WTC11 (cell line): ENCODE data around the gene TSPAN18. TPM values are rescaled to one million over a fixed set of nuclear protein-coding genes. Genes with fewer than 3 reads are reported as not detected.

Source experiments
- ATAC-seq: fragments of 200-7000 bp; cut with Tn5 transposase; 2 replicates; pipeline ENCODE4 v1.10.0; 2021; ENCODE audit warnings: mild to moderate bottlenecking, moderate library complexity
- CTCF ChIA-PET: fragments of 300-600 bp; sonication (Branson Sonifier 250); formaldehyde crosslinking; loops from one replicate; lab custom pipeline; 2021; ENCODE audit warnings: antibody characterized with exemption; lab: Charles Lee
- POLR2A ChIA-PET: fragments of 350-600 bp; sonication (Branson Sonifier 250); formaldehyde crosslinking; loops from one replicate; lab custom pipeline; 2021; ENCODE audit warnings: antibody characterized with exemption; lab: Charles Lee
- DNase-seq: peaks from one replicate; pipeline ENCODE4 v3.0.0; 2021; ENCODE audit warnings: low spot score
- H3K27ac Mint-ChIP-seq: 2 replicates; pipeline ENCODE4 v1.8.0; 2021; ENCODE audit warnings: mixed read lengths
- H3K27me3 Mint-ChIP-seq: 2 replicates; pipeline ENCODE4 v1.8.0; 2021; ENCODE audit warnings: low read depth, mild to moderate bottlenecking, moderate library complexity, mixed read lengths
- H3K36me3 Mint-ChIP-seq: 2 replicates; pipeline ENCODE4 v1.8.0; 2021; ENCODE audit warnings: mixed read lengths
- H3K4me1 Mint-ChIP-seq: 2 replicates; pipeline ENCODE4 v1.8.0; 2022; ENCODE audit warnings: mixed read lengths
- H3K4me3 Mint-ChIP-seq: 2 replicates; pipeline ENCODE4 v1.8.0; 2021; ENCODE audit warnings: mild to moderate bottlenecking, moderate library complexity, mixed read lengths
- H3K9me3 Mint-ChIP-seq: 2 replicates; pipeline ENCODE4 v1.8.0; 2021; ENCODE audit warnings: mixed read lengths
- MXD4 ChIP-seq: fragments of 250-450 bp; sonication (Bioruptor Pico); IDR thresholded peaks from 2 replicates; pipeline ENCODE4 v1.8.0; 2021; ENCODE audit warnings: mild to moderate bottlenecking, moderate library complexity, borderline replicate concordance
- NR2C2 ChIP-seq: sonication (generic); formaldehyde crosslinking; IDR thresholded peaks from 2 replicates; pipeline ENCODE4 v1.8.0; 2022; ENCODE audit warnings: mild to moderate bottlenecking, missing genetic modification reagents
- ZBTB21 ChIP-seq: sonication (generic); formaldehyde crosslinking; IDR thresholded peaks from 2 replicates; pipeline ENCODE4 v1.8.1; 2023; ENCODE audit warnings: mild to moderate bottlenecking, missing genetic modification reagents, borderline replicate concordance
- ZNF138 ChIP-seq: sonication (generic); formaldehyde crosslinking; conservative IDR thresholded peaks from 2 replicates; pipeline ENCODE4 v1.8.1; 2022; ENCODE audit warnings: mild to moderate bottlenecking, moderate library complexity, missing genetic modification reagents
- ZNF317 ChIP-seq: sonication (generic); formaldehyde crosslinking; IDR thresholded peaks from 2 replicates; pipeline ENCODE4 v1.8.1; 2023; ENCODE audit warnings: low read depth, mild to moderate bottlenecking, moderate library complexity, missing genetic modification reagents, borderline replicate concordance
- total RNA-seq: library from RNA; stranded (reverse); gene quantifications from 3 replicates; pipeline ENCODE4 v1.2.3, GENCODE V29; 2021
- TF ChIP-seq, protein P1 (sequence below): sonication (generic); formaldehyde crosslinking; IDR thresholded peaks from 2 replicates; pipeline ENCODE4 v1.8.1; 2022; ENCODE audit warnings: mild to moderate bottlenecking, moderate library complexity, missing genetic modification reagents
- TF ChIP-seq, protein P2 (sequence below): sonication (generic); formaldehyde crosslinking; IDR thresholded peaks from 2 replicates; pipeline ENCODE4 v1.8.0; 2022; ENCODE audit warnings: mild to moderate bottlenecking, missing genetic modification reagents
- TF ChIP-seq, protein P3 (sequence below): sonication (generic); formaldehyde crosslinking; conservative IDR thresholded peaks from 2 replicates; pipeline ENCODE4 v1.8.1; 2023; ENCODE audit warnings: mild to moderate bottlenecking, low read depth, missing genetic modification reagents, moderate library complexity
- TF ChIP-seq, protein P4 (sequence below): sonication (generic); formaldehyde crosslinking; IDR thresholded peaks from 2 replicates; pipeline ENCODE4 v1.8.1; 2023; ENCODE audit warnings: mild to moderate bottlenecking, missing genetic modification reagents
- TF ChIP-seq, protein P5 (sequence below): fragments of 250-450 bp; sonication (Bioruptor Pico); IDR thresholded peaks from 2 replicates; pipeline ENCODE4 v1.9.0; 2021; ENCODE audit warnings: moderate library complexity, mild to moderate bottlenecking, inconsistent platforms, borderline replicate concordance
- TF ChIP-seq, protein P6 (sequence below): sonication (generic); formaldehyde crosslinking; IDR thresholded peaks from 2 replicates; pipeline ENCODE4 v1.8.1; 2022; ENCODE audit warnings: low read depth, missing genetic modification reagents, borderline replicate concordance
- TF ChIP-seq, protein P7 (sequence below): sonication (generic); formaldehyde crosslinking; IDR thresholded peaks from 2 replicates; pipeline ENCODE4 v1.8.1; 2023; ENCODE audit warnings: mild to moderate bottlenecking, missing genetic modification reagents
- TF ChIP-seq, protein P8 (sequence below): fragments of 250-450 bp; sonication (Bioruptor Pico); conservative IDR thresholded peaks from 2 replicates; pipeline ENCODE4 v1.9.0; 2021; ENCODE audit warnings: mild to moderate bottlenecking
- TF ChIP-seq, protein P9 (sequence below): sonication (generic); formaldehyde crosslinking; IDR thresholded peaks from 2 replicates; pipeline ENCODE4 v1.8.0; 2023; ENCODE audit warnings: missing genetic modification reagents, mild to moderate bottlenecking, borderline replicate concordance
- TF ChIP-seq, protein P10 (sequence below): sonication (generic); formaldehyde crosslinking; IDR thresholded peaks from 2 replicates; pipeline ENCODE4 v1.8.1; 2023; ENCODE audit warnings: mild to moderate bottlenecking, missing genetic modification reagents, moderate library complexity

Gene TSPAN18
- total RNA-seq, 1 experiment from 2014 or later, result 44.7 TPM

DNA sequence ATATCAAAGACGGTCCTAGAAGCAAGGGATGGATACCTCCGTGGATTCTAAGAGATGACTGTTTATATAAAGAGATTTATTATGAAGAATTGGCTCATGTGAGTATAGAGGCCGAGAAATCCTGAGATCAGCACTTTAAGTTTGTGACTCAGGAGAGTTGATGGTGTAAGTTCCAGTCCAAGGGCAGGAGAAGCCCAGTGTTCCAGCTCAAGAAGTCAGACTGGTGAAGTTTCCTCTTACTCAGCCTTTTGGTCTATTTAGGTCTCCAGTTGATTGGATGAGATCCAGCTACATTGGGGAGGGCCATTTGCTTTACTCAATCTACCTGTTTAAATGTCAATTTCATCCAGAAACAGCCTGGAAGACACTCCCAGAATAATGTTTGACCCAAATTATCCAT, 45.1 kb downstream of the TSPAN18 start:
- ChIA-PET CTCF (interaction anchor here (0.5 to 1.3 kb wide), 3 partner anchors 9 to 38 kb away, joined by 3 to 5 read pairs (median 5); no protein-coding TSS in a partner anchor), POLR2A (no interaction called here)
- DNase-seq (no peak), ATAC-seq (no peak)
- Mint-ChIP-seq H3K27ac (no peak overlapping the region), H3K4me1 (peaks cover 52% of the 10 kb centered on the region), H3K4me3 (no peak overlapping the region), H3K36me3 (peaks cover 21% of the 10 kb centered on the region), H3K9me3 (peaks cover 16% of the 10 kb centered on the region), H3K27me3 (no peaks in the 10 kb centered on the region; the same call in 1 of the 2 replicates)
- TF ChIP-seq, protein P1, sequence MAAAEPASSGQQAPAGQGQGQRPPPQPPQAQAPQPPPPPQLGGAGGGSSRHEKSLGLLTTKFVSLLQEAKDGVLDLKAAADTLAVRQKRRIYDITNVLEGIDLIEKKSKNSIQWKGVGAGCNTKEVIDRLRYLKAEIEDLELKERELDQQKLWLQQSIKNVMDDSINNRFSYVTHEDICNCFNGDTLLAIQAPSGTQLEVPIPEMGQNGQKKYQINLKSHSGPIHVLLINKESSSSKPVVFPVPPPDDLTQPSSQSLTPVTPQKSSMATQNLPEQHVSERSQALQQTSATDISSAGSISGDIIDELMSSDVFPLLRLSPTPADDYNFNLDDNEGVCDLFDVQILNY, result no peak
- no peak for TF ChIP-seq ZNF317
- TF ChIP-seq, protein P2, sequence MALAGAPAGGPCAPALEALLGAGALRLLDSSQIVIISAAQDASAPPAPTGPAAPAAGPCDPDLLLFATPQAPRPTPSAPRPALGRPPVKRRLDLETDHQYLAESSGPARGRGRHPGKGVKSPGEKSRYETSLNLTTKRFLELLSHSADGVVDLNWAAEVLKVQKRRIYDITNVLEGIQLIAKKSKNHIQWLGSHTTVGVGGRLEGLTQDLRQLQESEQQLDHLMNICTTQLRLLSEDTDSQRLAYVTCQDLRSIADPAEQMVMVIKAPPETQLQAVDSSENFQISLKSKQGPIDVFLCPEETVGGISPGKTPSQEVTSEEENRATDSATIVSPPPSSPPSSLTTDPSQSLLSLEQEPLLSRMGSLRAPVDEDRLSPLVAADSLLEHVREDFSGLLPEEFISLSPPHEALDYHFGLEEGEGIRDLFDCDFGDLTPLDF, result no peak
- no peak for TF ChIP-seq ZNF138 (CRISPR knock-in tag)
- TF ChIP-seq, protein P3, sequence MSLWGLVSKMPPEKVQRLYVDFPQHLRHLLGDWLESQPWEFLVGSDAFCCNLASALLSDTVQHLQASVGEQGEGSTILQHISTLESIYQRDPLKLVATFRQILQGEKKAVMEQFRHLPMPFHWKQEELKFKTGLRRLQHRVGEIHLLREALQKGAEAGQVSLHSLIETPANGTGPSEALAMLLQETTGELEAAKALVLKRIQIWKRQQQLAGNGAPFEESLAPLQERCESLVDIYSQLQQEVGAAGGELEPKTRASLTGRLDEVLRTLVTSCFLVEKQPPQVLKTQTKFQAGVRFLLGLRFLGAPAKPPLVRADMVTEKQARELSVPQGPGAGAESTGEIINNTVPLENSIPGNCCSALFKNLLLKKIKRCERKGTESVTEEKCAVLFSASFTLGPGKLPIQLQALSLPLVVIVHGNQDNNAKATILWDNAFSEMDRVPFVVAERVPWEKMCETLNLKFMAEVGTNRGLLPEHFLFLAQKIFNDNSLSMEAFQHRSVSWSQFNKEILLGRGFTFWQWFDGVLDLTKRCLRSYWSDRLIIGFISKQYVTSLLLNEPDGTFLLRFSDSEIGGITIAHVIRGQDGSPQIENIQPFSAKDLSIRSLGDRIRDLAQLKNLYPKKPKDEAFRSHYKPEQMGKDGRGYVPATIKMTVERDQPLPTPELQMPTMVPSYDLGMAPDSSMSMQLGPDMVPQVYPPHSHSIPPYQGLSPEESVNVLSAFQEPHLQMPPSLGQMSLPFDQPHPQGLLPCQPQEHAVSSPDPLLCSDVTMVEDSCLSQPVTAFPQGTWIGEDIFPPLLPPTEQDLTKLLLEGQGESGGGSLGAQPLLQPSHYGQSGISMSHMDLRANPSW (CRISPR knock-in tag), result no peak
- TF ChIP-seq, protein P4, sequence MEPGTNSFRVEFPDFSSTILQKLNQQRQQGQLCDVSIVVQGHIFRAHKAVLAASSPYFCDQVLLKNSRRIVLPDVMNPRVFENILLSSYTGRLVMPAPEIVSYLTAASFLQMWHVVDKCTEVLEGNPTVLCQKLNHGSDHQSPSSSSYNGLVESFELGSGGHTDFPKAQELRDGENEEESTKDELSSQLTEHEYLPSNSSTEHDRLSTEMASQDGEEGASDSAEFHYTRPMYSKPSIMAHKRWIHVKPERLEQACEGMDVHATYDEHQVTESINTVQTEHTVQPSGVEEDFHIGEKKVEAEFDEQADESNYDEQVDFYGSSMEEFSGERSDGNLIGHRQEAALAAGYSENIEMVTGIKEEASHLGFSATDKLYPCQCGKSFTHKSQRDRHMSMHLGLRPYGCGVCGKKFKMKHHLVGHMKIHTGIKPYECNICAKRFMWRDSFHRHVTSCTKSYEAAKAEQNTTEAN (CRISPR knock-in tag), result no peak
- no peak for TF ChIP-seq NR2C2 (CRISPR knock-in tag)
- TF ChIP-seq, protein P5, sequence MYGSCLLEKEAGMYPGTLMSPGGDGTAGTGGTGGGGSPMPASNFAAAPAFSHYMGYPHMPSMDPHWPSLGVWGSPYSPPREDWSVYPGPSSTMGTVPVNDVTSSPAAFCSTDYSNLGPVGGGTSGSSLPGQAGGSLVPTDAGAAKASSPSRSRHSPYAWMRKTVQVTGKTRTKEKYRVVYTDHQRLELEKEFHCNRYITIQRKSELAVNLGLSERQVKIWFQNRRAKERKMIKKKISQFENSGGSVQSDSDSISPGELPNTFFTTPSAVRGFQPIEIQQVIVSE (CRISPR knock-in tag), result no peak
- TF ChIP-seq, protein P6, sequence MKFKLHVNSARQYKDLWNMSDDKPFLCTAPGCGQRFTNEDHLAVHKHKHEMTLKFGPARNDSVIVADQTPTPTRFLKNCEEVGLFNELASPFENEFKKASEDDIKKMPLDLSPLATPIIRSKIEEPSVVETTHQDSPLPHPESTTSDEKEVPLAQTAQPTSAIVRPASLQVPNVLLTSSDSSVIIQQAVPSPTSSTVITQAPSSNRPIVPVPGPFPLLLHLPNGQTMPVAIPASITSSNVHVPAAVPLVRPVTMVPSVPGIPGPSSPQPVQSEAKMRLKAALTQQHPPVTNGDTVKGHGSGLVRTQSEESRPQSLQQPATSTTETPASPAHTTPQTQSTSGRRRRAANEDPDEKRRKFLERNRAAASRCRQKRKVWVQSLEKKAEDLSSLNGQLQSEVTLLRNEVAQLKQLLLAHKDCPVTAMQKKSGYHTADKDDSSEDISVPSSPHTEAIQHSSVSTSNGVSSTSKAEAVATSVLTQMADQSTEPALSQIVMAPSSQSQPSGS, result no peak
- TF ChIP-seq, protein P7, sequence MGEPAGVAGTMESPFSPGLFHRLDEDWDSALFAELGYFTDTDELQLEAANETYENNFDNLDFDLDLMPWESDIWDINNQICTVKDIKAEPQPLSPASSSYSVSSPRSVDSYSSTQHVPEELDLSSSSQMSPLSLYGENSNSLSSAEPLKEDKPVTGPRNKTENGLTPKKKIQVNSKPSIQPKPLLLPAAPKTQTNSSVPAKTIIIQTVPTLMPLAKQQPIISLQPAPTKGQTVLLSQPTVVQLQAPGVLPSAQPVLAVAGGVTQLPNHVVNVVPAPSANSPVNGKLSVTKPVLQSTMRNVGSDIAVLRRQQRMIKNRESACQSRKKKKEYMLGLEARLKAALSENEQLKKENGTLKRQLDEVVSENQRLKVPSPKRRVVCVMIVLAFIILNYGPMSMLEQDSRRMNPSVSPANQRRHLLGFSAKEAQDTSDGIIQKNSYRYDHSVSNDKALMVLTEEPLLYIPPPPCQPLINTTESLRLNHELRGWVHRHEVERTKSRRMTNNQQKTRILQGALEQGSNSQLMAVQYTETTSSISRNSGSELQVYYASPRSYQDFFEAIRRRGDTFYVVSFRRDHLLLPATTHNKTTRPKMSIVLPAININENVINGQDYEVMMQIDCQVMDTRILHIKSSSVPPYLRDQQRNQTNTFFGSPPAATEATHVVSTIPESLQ (CRISPR knock-in tag), result no peak
- TF ChIP-seq, protein P8, sequence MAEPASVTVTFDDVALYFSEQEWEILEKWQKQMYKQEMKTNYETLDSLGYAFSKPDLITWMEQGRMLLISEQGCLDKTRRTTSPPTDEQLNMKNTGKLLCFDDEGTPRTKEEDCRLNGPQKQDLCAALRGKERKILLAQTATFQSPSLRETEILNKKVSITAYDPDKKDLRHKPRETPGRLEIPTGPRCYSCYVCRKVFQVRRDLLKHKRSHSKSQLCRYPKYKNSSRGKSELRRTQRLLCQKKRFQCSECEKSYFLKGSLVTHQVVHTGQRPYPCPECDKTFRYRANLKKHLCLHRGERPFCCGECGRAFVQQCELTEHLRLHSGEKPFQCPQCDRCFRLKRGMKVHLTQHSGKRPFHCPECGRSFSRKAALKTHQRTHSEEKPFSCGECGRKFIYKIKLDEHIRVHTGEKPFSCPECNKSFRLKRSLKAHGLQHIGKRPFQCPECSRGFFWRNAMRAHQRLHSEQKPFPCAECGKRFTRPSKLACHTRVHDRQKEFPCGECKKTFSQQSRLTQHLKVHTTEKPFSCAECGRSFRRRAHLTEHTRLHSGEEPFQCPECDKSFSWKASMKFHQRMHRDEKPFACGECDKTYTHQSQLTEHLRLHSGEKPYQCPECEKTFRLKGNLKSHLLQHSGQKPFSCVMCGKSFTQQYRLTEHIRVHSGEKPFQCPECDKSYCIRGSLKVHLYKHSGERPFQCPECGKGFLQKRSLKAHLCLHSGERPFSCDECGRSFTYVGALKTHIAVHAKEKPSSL (CRISPR knock-in tag), result no peak
- TF ChIP-seq MXD4, result no peak
- TF ChIP-seq ZBTB21 (CRISPR knock-in tag), result no peak
- TF ChIP-seq, protein P9, sequence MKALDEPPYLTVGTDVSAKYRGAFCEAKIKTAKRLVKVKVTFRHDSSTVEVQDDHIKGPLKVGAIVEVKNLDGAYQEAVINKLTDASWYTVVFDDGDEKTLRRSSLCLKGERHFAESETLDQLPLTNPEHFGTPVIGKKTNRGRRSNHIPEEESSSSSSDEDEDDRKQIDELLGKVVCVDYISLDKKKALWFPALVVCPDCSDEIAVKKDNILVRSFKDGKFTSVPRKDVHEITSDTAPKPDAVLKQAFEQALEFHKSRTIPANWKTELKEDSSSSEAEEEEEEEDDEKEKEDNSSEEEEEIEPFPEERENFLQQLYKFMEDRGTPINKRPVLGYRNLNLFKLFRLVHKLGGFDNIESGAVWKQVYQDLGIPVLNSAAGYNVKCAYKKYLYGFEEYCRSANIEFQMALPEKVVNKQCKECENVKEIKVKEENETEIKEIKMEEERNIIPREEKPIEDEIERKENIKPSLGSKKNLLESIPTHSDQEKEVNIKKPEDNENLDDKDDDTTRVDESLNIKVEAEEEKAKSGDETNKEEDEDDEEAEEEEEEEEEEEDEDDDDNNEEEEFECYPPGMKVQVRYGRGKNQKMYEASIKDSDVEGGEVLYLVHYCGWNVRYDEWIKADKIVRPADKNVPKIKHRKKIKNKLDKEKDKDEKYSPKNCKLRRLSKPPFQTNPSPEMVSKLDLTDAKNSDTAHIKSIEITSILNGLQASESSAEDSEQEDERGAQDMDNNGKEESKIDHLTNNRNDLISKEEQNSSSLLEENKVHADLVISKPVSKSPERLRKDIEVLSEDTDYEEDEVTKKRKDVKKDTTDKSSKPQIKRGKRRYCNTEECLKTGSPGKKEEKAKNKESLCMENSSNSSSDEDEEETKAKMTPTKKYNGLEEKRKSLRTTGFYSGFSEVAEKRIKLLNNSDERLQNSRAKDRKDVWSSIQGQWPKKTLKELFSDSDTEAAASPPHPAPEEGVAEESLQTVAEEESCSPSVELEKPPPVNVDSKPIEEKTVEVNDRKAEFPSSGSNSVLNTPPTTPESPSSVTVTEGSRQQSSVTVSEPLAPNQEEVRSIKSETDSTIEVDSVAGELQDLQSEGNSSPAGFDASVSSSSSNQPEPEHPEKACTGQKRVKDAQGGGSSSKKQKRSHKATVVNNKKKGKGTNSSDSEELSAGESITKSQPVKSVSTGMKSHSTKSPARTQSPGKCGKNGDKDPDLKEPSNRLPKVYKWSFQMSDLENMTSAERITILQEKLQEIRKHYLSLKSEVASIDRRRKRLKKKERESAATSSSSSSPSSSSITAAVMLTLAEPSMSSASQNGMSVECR (CRISPR knock-in tag), result no peak
- TF ChIP-seq, protein P10, sequence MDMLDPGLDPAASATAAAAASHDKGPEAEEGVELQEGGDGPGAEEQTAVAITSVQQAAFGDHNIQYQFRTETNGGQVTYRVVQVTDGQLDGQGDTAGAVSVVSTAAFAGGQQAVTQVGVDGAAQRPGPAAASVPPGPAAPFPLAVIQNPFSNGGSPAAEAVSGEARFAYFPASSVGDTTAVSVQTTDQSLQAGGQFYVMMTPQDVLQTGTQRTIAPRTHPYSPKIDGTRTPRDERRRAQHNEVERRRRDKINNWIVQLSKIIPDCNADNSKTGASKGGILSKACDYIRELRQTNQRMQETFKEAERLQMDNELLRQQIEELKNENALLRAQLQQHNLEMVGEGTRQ, result no peak
